Esophagus squamous epithelium (tissue), 5 donors: Measurements from ENCODE around the gene CTNNB1. TPM values are rescaled to one million over a fixed set of nuclear protein-coding genes. Genes with fewer than 3 reads are reported as not detected.

Experiments used
- DNase-seq: peaks from one replicate; lab custom pipeline; 2025; lab: John Stamatoyannopoulos, UW
- H3K27ac ChIP-seq, 4 donors: fragments of 200-600 bp; sonication (generic); one replicate each; pipeline ENCODE4 v1.5.1; 2016 to 2019; ENCODE audit warnings: mild to moderate bottlenecking in 1 of 4
- H3K27me3 ChIP-seq, 4 donors: fragments of 200-600 bp; sonication (generic); 1 replicate in 3 of 4; 2 replicates in 1 of 4; pipeline versions ENCODE4 v1.5.1 to v1.6.0; 2017 to 2021; ENCODE audit warnings: antibody characterized with exemption in 1 of 4
- H3K36me3 ChIP-seq, 3 donors: fragments of 200-600 bp; sonication (generic); one replicate each; pipeline ENCODE4 v1.5.1; 2016 to 2019
- H3K4me1 ChIP-seq, 3 donors: fragments of 200-600 bp; sonication (generic); one replicate each; pipeline ENCODE4 v1.5.1; 2017 to 2019
- H3K4me3 ChIP-seq, 4 donors: fragments of 200-600 bp; sonication (generic); 1 replicate in 3 of 4; 2 replicates in 1 of 4; pipeline ENCODE4 v1.5.1; 2016 to 2019; ENCODE audit warnings: mild to moderate bottlenecking in 2 of 4, moderate library complexity in 1 of 4
- H3K9me3 ChIP-seq, 3 donors: fragments of 200-600 bp; sonication (generic); one replicate each; pipeline ENCODE4 v1.5.1; 2016 to 2019
- CTCF ChIP-seq, 6 experiments: fragments of 450-650 bp in 4 of 6; fragments of 200-600 bp in 2 of 6; sonication (generic) in 2 of 6; IDR thresholded peaks; one replicate each; pipeline ENCODE4 v1.5.1; 2016 to 2019; ENCODE audit warnings: antibody characterized with exemption in 6 of 6, mild to moderate bottlenecking in 4 of 6, moderate library complexity in 4 of 6
- POLR2A ChIP-seq, 4 donors: fragments of 450-650 bp; IDR thresholded peaks; one replicate each; pipeline ENCODE4 v1.6.1; 2017; ENCODE audit warnings: antibody characterized with exemption in 4 of 4, mild to moderate bottlenecking in 4 of 4, moderate library complexity in 3 of 4
- WGBS, 2 donors: methylation state at CpG; one replicate each; pipeline ENCODE4 v1.1.5; 2018; 5-methylcytosine and 5-hydroxymethylcytosine counted together
- intact Hi-C: fragments of 100-400 bp; cut with DNase I; formaldehyde crosslinking; loops from one replicate; pipeline ENCODE4 v1.15.0; 2022
- total RNA-seq, 4 donors: library from RNA; depleted of rRNA; stranded (reverse); fragments of >200 nt; gene quantifications; one replicate each; pipeline ENCODE4 v1.1.0, GENCODE V29; 2016
- donor health status: DM: yes; HTN: yes; CAD: no.

Gene CTNNB1
- total RNA-seq, 4 donors from 2014 or later, result 219 to 430 (median 290) TPM

- Histone ChIP-seq H3K27ac (no peak overlapping the region), H3K36me3 (no peaks in the 10 kb centered on the region), H3K4me3 (no peak overlapping the region), H3K9me3 (no peaks in the 10 kb centered on the region), H3K4me1 (no peaks in the 10 kb centered on the region), H3K27me3 (no peaks in the 10 kb centered on the region)
- intact Hi-C loops, result no loop called here
- TF ChIP-seq CTCF (IDR thresholded peaks at IDR 0.05) (no peak), POLR2A (IDR thresholded peaks at IDR 0.05) (no peak)
- no peak for DNase-seq
- WGBS, 2 donors, result 64 to 70% methylated on average over 4 to 5 of the region's 5 CpGs
Measured at GRCh38 chr3:41182504-41183059, 16.7 kb upstream of the CTNNB1 start.

- Histone ChIP-seq H3K27me3 (no peaks in the 10 kb centered on the region), H3K36me3 (no peaks in the 10 kb centered on the region), H3K4me3 (no peak overlapping the region), H3K4me1 (no peaks in the 10 kb centered on the region), H3K27ac (no peak overlapping the region), H3K9me3 (no peaks in the 10 kb centered on the region)
- TF ChIP-seq CTCF (IDR thresholded peaks at IDR 0.05) (no peak), POLR2A (IDR thresholded peaks at IDR 0.05) (no peak)
- DNase-seq, result no peak
- intact Hi-C loops, result no loop called here
- 20 to 75% methylated on average over 1 of the region's 1 CpG for WGBS, 2 donors
Measured at GRCh38 chr3:41184394-41184793, 14.9 kb upstream of the CTNNB1 start.

- no peaks in the 10 kb centered on the region for H3K4me1 ChIP-seq
- no peak overlapping the region for H3K27ac ChIP-seq
- H3K9me3 ChIP-seq, result no peaks in the 10 kb centered on the region
- no peak overlapping the region for H3K4me3 ChIP-seq
- TF ChIP-seq CTCF (IDR thresholded peaks at IDR 0.05), result no peak
- TF ChIP-seq POLR2A (IDR thresholded peaks at IDR 0.05), result no peak
- no peak for DNase-seq
- intact Hi-C loops, result no loop called here
- H3K27me3 ChIP-seq, result no peaks in the 10 kb centered on the region
- no peaks in the 10 kb centered on the region for H3K36me3 ChIP-seq
- WGBS, 2 donors, result 67 to 82% methylated on average over 1 of the region's 1 CpG
Measured at GRCh38 chr3:41186297-41186696, 13.0 kb upstream of the CTNNB1 start.

- Histone ChIP-seq H3K9me3 (no peaks in the 10 kb centered on the region), H3K4me3 (no peak overlapping the region), H3K27me3 (no peaks in the 10 kb centered on the region), H3K36me3 (no peaks in the 10 kb centered on the region), H3K4me1 (no peaks in the 10 kb centered on the region), H3K27ac (no peak overlapping the region)
- intact Hi-C loops, result no loop called here
- WGBS, 2 donors, result 49 to 52% methylated on average over 3 of the region's 3 CpGs
- TF ChIP-seq CTCF (IDR thresholded peaks at IDR 0.05) (no peak), POLR2A (IDR thresholded peaks at IDR 0.05) (no peak)
- no peak for DNase-seq
Measured at GRCh38 chr3:41188306-41188705, 11.0 kb upstream of the CTNNB1 start.

- Histone ChIP-seq H3K27ac (no peak overlapping the region), H3K36me3 (no peaks in the 10 kb centered on the region), H3K4me1 (no peaks in the 10 kb centered on the region), H3K27me3 (no peaks in the 10 kb centered on the region), H3K4me3 (no peak overlapping the region), H3K9me3 (no peaks in the 10 kb centered on the region)
- 88 to 90% methylated on average over 1 of the region's 1 CpG for WGBS, 2 donors
- intact Hi-C loops, result no loop called here
- DNase-seq, result no peak
- TF ChIP-seq POLR2A (IDR thresholded peaks at IDR 0.05) (no peak), CTCF (IDR thresholded peaks at IDR 0.05) (no peak)
Measured at GRCh38 chr3:41190509-41191284, 8.6 kb upstream of the CTNNB1 start.
